ENCODE measurements around the gene MKLN1. TPM values are rescaled to one million over a fixed set of nuclear protein-coding genes. Genes with fewer than 3 reads are reported as not detected.

MKLN1 gene
- polyA plus RNA-seq, 1 of the 3 experiments (the other 2 are of a cell fraction) = 11.0 TPM

- no peaks in the 10 kb centered on the region for H3K9me2 ChIP-seq
- H3K27ac ChIP-seq (ENCODE audit: low read depth in 2 of 2, low read length in 1 of 2) = no peak overlapping the region
- H3K9me3 ChIP-seq = no peaks in the 10 kb centered on the region
- no peak overlapping the region for H3K9ac ChIP-seq
- H3F3A ChIP-seq (replicated peaks; ENCODE audit: insufficient read depth) = peaks cover 73% of the 10 kb centered on the region
- DNase-seq = no peak
- peaks cover 100% of the 10 kb centered on the region for H3K79me2 ChIP-seq (ENCODE audit: insufficient read depth)
- H3K4me2 ChIP-seq = no peak overlapping the region
- 71% methylated on average over 2 of the region's 2 CpGs for WGBS (ENCODE audit: low lambda C conversion rate)
- H2AFZ ChIP-seq (ENCODE audit: low read depth) = no peak overlapping the region
- H3K4me3 ChIP-seq (ENCODE audit: low read depth in 2 of 2, low read length in 1 of 2) = no peak overlapping the region
- POLR2A ChIA-PET = no interaction called here
- TF ChIP-seq GATA2 (CRISPR knock-in tag; IDR thresholded peaks at IDR 0.05) (no peak), GABPA (IDR thresholded peaks at IDR 0.05; ENCODE audit: low read depth) (no peak), YY1 (IDR thresholded peaks at IDR 0.05; ENCODE audit: low read depth) (no peak), SMC3 (IDR thresholded peaks at IDR 0.05; ENCODE audit: low read depth, low read length) (no peak), SIN3A (IDR thresholded peaks at IDR 0.05; ENCODE audit: borderline replicate concordance, low read depth, low read length) (no peak), ZBTB33 (IDR thresholded peaks at IDR 0.05; ENCODE audit: borderline replicate concordance, low read depth) (no peak), TEAD4 (IDR thresholded peaks at IDR 0.05; ENCODE audit: borderline replicate concordance, insufficient read depth) (no peak), CTCF (IDR thresholded peaks at IDR 0.05) (no peak), JUND (IDR thresholded peaks at IDR 0.05) (no peak), USF1 (IDR thresholded peaks at IDR 0.05; ENCODE audit: borderline replicate concordance, low read depth) (no peak), ELF1 (IDR thresholded peaks at IDR 0.05) (no peak), RAD21 (IDR thresholded peaks at IDR 0.05; ENCODE audit: low read length) (no peak), FOSL2 (IDR thresholded peaks at IDR 0.05; ENCODE audit: borderline replicate concordance, low read depth) (no peak), EP300 (IDR thresholded peaks at IDR 0.05; ENCODE audit: borderline replicate concordance in 1 of 2, low read depth in 1 of 2, low read length in 1 of 2) (no peak)
- TF ChIP-seq, protein P1, sequence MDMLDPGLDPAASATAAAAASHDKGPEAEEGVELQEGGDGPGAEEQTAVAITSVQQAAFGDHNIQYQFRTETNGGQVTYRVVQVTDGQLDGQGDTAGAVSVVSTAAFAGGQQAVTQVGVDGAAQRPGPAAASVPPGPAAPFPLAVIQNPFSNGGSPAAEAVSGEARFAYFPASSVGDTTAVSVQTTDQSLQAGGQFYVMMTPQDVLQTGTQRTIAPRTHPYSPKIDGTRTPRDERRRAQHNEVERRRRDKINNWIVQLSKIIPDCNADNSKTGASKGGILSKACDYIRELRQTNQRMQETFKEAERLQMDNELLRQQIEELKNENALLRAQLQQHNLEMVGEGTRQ (IDR thresholded peaks at IDR 0.05; ENCODE audit: borderline replicate concordance, low read depth, low read length) = no peak
- TF ChIP-seq, protein P2, sequence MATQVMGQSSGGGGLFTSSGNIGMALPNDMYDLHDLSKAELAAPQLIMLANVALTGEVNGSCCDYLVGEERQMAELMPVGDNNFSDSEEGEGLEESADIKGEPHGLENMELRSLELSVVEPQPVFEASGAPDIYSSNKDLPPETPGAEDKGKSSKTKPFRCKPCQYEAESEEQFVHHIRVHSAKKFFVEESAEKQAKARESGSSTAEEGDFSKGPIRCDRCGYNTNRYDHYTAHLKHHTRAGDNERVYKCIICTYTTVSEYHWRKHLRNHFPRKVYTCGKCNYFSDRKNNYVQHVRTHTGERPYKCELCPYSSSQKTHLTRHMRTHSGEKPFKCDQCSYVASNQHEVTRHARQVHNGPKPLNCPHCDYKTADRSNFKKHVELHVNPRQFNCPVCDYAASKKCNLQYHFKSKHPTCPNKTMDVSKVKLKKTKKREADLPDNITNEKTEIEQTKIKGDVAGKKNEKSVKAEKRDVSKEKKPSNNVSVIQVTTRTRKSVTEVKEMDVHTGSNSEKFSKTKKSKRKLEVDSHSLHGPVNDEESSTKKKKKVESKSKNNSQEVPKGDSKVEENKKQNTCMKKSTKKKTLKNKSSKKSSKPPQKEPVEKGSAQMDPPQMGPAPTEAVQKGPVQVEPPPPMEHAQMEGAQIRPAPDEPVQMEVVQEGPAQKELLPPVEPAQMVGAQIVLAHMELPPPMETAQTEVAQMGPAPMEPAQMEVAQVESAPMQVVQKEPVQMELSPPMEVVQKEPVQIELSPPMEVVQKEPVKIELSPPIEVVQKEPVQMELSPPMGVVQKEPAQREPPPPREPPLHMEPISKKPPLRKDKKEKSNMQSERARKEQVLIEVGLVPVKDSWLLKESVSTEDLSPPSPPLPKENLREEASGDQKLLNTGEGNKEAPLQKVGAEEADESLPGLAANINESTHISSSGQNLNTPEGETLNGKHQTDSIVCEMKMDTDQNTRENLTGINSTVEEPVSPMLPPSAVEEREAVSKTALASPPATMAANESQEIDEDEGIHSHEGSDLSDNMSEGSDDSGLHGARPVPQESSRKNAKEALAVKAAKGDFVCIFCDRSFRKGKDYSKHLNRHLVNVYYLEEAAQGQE (IDR thresholded peaks at IDR 0.05; ENCODE audit: low read depth, low read length) = no peak
- H4K20me1 ChIP-seq (ENCODE audit: insufficient read depth) = peaks cover 100% of the 10 kb centered on the region
- CTCF ChIA-PET = interaction anchor here (0.7 to 3.1 kb wide), 7 partner anchors 10 to 131 kb away, joined by 3 to 12 read pairs (median 5); no protein-coding TSS in a partner anchor
- peaks cover 0 to 2% of the 10 kb centered on the region in 2 experiments; a peak in 1 of 4 replicates for H3K4me1 ChIP-seq (ENCODE audit: control insufficient read depth in 1 of 2, insufficient read depth in 2 of 2, low read depth in 1 of 2, low read length in 1 of 2)
- H3K36me3 ChIP-seq (replicated peaks in 1 of 2; ENCODE audit: control insufficient read depth in 1 of 2, insufficient read depth in 2 of 2, low read length in 1 of 2) = peaks cover 0 to 10% of the 10 kb centered on the region in 2 experiments
- H3K27me3 ChIP-seq (ENCODE audit: insufficient read depth) = no peaks in the 10 kb centered on the region
These were observed 196.4 kb downstream of the MKLN1 start for GRCh38 chr7:131524115-131524514.

All from SK-N-SH (cell line).